ENCODE data around the gene PNRC2.
"Not testable (repeated sequence)": the region's sequence is repeated elsewhere in the genome, so short reads cannot be mapped to it uniquely, and the experiment has no call there.

DNA sequence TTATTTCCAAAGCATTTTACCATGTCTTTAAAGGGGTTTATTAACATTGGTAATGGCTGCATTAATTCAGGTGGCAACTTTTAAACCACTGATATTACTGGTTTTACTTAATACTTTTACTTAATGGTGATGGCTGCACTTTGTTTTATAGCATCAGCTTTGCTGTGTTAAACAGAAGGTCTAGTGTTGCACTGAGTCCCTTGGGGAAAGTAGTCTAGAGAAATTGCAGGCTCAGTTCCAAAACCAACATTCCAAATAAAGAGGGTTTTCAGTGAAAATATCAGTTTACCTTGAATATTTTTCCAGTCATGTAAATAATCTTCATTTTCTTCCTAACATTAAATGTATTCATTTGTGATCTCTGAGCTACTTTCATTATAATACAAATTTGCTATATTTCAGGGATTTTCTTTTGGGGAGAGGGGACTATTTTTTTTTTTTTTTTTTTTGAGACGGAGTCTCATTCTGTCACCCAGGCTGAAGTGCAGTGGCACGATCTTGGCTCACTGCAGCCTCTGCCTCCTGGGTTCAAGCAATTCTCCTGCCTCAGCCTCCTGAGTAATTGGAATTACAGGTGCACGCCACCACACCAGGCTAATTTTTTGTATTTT lies 49.1 kb downstream of the PNRC2 start:
- TF ChIP-seq, protein P1, sequence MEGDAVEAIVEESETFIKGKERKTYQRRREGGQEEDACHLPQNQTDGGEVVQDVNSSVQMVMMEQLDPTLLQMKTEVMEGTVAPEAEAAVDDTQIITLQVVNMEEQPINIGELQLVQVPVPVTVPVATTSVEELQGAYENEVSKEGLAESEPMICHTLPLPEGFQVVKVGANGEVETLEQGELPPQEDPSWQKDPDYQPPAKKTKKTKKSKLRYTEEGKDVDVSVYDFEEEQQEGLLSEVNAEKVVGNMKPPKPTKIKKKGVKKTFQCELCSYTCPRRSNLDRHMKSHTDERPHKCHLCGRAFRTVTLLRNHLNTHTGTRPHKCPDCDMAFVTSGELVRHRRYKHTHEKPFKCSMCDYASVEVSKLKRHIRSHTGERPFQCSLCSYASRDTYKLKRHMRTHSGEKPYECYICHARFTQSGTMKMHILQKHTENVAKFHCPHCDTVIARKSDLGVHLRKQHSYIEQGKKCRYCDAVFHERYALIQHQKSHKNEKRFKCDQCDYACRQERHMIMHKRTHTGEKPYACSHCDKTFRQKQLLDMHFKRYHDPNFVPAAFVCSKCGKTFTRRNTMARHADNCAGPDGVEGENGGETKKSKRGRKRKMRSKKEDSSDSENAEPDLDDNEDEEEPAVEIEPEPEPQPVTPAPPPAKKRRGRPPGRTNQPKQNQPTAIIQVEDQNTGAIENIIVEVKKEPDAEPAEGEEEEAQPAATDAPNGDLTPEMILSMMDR (IDR thresholded peaks at IDR 0.05) = not testable (repeated sequence)
- TF ChIP-seq POLR2A (IDR thresholded peaks at IDR 0.05) = not testable (repeated sequence)

Data from right lobe of liver (tissue), 4 donors.